ENCODE measurements around the gene TRIM49D2.
"Not testable (repeated sequence)": the region's sequence is repeated elsewhere in the genome, so short reads cannot be mapped to it uniquely, and the experiment has no call there.

TRIM49D2 gene, protein sequence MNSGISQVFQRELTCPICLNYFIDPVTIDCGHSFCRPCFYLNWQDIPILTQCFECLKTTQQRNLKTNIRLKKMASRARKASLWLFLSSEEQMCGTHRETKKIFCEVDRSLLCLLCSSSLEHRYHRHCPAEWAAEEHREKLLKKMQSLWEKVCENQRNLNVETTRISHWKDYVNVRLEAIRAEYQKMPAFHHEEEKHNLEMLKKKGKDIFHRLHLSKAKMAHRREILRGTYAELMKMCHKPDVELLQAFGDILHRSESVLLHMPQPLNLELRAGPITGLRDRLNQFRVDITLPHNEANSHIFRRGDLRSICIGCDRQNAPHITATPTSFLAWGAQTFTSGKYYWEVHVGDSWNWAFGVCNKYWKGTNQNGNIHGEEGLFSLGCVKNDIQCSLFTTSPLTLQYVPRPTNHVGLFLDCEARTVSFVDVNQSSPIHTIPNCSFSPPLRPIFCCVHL

GRCh38 chr11:89923764-89924163, at the start of gene TRIM49D2:
TRIM49D2 (plus strand) TSS chr11:89924064; CDS start chr11:89926762, 2,698 bp downstream.
- not testable (repeated sequence) for DNase-seq

DNA sequence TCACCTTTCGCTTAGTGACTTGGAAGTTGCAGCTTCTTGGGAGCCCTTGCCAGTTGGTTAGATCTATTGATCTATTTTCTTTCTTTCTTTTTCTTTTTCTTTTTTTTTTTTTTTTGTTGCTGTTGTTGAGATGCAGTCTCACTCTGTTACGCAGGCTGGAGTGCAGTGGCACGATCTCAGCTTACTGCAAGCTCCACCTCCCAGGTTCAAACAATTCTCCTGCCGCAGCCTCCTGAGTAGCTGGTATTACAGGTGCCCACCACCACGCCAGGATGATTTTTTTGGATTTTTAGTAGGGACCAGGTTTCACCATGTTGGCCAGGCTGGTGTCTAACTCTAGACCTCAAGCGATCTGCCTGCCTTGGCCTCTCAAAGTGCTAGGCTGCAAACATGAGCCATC, 46.4 kb upstream of the TRIM49D2 start:
- DNase-seq = not testable (repeated sequence)

- not testable (repeated sequence) for DNase-seq
Observed at GRCh38 chr11:89893245-89893644, 30.6 kb upstream of the TRIM49D2 start.

DNA sequence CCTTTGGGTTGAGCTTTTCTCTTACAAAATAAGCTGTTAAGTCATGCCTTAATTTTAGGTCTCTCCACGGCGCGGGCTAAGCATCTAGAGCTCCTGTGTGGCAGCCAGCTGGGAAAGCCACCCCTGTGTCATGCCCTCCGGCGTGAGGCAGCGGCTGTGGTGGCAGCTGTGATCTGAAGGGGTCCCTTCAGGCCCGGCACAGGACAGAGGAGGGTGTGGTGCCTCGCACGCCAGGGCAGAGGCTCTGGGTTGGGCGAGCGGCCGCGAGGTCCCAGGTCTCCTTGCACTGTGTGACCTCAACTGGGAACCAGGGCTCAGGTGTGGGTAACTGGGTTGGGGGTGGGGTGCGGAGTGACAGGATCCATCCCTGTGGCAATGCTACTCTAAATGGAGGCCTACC, 23.1 kb upstream of the TRIM49D2 start:
- not testable (repeated sequence) for DNase-seq

DNA sequence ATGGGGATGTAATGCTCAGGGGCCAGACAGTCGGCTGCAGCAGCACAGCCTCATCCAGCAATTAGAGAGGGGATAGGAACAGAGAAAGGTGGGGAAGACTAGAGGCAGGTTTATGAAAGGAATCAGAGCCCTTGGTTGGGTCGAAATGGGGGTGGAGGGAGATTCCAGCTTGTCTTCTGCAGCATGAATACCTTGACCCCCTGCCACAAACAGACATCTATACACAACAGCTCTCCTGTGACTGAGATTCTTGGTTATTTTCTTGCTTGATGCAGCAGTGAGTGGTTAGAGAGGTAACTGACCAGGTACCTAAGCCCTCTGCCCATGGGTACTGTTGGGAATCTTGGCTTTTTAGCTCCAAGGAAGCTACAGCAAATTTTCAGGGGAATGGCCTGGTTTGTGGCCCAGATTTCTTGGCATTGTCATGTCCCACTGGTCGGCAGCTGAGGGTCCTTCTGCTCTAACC, 1.6 kb upstream of the TRIM49D2 start, which contains the start of gene TRIM49D1:
Gene TRIM49D1 (minus strand): TSS at position 51 of the 466 bp plus-strand sequence. CDS start 4,535 bp downstream, outside the sequence.
- no peak for DNase-seq

DNA sequence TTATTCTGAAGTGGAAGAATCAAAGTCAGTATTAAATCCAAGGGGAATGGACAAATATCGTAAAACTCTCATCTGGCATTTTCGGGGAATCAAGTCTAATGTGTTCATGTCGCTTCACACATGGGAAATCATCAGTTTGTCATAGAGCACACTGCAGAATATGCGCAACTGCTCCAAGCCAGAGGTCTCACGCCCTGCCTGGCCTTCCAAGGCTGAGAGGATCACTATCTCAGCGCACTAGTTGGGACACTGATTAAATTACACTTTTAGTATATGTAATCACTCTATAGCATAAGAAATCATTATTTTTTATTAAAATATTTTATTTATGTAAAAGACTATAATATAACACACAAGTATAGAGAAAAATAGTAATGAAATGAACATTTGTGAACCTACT, 37.0 kb downstream of the TRIM49D2 start:
- DNase-seq = not testable (repeated sequence)

DNA sequence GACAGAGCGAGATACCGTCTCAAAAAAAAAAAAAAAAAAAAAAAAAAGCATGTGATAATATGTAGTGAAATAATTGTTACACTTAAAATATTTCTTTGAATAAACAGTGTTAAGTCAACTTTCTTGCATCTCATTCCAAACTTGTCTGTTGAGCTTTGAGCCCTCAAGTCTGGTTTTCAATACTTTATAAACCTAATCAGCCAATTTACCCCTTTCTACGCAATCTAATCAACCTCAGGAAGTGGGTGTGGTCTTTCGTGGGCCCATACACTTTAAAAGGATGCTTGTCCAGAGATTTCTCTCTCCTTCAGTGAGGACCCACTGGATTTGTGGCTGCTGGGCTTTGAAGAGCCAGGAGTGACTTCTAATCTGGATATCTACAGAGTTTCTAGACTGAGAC, 41.9 kb downstream of the TRIM49D2 start, which contains the start of gene TRIM64:
Gene TRIM64 (plus strand): TSS at position 301 of the 400 bp plus-strand sequence. CDS start 2,467 bp downstream, outside the sequence.
- not testable (repeated sequence) for DNase-seq
